Lower leg skin (tissue), 3 donors: ENCODE measurements around the gene CCDC158.

ENCODE experiments used
- POLR2A ChIP-seq, 2 donors: fragments of 450-650 bp; IDR thresholded peaks; one replicate each; pipeline ENCODE4 v1.6.1; 2016 to 2017; ENCODE audit warnings: antibody characterized with exemption in 2 of 2, mild to moderate bottlenecking in 1 of 2, moderate library complexity in 1 of 2
- TF ChIP-seq, protein P1 (sequence below), 3 donors: fragments of 450-650 bp; IDR thresholded peaks; one replicate each; pipeline ENCODE4 v1.5.1; 2016; ENCODE audit warnings: antibody characterized with exemption in 3 of 3, mild to moderate bottlenecking in 3 of 3, moderate library complexity in 2 of 3

DNA sequence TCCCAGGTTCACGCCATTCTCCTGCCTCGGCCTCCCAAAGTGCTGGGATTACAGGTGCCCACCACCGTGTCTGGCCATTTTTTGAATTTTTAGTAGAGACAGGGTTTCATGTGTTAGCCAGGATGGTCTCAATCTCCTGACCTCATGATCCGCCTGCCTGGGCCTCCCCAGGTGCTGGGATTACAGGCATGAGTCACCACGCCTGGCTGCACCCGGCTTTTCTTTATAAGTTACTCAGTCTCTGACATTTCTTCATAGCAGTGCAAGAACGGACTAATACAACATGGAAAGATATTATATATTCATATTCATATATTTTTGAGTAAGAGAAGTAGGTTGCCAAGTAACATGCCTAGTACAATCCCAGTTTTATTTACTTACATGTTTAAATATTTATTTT, 36.9 kb upstream of the CCDC158 start:
- TF ChIP-seq, protein P1, sequence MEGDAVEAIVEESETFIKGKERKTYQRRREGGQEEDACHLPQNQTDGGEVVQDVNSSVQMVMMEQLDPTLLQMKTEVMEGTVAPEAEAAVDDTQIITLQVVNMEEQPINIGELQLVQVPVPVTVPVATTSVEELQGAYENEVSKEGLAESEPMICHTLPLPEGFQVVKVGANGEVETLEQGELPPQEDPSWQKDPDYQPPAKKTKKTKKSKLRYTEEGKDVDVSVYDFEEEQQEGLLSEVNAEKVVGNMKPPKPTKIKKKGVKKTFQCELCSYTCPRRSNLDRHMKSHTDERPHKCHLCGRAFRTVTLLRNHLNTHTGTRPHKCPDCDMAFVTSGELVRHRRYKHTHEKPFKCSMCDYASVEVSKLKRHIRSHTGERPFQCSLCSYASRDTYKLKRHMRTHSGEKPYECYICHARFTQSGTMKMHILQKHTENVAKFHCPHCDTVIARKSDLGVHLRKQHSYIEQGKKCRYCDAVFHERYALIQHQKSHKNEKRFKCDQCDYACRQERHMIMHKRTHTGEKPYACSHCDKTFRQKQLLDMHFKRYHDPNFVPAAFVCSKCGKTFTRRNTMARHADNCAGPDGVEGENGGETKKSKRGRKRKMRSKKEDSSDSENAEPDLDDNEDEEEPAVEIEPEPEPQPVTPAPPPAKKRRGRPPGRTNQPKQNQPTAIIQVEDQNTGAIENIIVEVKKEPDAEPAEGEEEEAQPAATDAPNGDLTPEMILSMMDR (IDR thresholded peaks at IDR 0.05), result no peak
- no peak for TF ChIP-seq POLR2A (IDR thresholded peaks at IDR 0.05)
